ENCODE results near the gene ARL6.

ARL6 gene, protein sequence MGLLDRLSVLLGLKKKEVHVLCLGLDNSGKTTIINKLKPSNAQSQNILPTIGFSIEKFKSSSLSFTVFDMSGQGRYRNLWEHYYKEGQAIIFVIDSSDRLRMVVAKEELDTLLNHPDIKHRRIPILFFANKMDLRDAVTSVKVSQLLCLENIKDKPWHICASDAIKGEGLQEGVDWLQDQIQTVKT

DNA sequence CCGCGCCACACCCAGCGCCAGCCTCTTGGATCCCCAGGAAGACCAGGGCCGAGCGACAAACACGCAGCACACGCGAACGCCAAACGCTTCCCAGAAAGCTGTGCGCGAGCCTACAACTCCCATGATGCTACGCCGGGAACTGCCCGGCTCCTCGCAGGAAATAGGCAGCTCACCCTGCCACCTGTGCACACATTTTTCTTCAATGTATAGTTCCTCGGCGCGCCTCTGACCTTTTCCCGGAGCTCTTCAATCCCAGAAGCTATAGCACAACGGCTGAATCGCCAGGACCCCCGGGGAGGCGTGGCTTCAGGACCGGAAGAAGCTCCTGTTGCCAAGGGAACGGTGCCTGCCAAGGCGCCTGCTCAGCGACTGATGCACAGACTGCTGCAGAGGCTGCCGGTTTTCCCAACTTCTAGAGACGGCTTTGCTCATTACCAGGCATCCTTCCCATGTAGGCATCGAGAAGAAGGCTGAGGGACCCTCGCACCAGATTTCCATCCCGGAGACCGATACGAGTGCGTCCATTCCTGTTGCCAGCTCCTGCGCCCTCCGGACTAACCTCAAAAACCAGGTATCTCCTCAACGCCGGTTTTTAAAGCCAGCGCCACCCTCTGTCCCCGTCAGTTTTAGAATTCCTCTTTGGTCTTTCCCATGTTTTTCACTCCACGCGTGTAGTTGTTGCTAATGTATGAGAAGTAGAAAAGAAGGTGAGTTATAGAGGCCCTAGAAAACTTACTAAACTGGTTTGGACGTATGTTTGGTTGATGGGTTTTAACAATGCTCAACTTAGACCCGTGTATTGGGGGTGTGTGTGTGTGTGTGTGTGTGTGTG lies at the start of gene ARL6:
TSS of gene ARL6 (plus strand) at position 352 of the 832 bp plus-strand sequence. CDS start 3,350 bp downstream, outside the sequence.
- peak; percentile 91 for FAIRE-seq

DNA sequence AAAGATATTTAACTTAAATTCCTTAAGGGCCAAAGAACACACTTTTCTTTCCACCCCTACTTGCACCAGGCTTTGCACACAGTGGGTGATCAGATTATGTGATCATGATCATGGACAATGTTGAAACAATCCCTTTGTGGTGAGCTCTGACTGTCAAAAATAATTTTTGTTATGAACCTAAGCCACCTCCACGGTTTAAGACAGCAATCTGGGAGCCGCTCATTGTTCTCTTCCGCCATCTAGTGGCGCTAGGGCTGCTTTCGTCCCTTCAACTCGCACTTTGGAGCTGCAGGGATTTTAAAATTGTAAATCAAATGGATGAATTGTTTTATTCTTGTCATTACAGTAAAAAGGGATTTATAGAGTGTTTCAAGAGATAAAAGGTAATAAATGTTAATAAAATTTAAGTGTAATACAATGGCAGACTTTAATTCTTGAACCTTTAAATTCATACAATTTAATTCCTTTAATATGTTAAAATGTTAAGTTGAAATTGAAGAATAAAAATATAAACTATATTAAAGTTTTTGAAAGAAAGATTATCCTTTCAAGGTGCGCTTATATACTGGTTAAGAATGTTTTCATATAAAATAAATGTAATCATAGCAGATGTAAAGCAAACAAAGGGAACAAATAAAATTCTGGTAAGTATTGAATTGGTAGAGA lies 45.3 kb upstream of the ARL6 start:
- DNase-seq (ENCODE audit: low spot score), result peak; percentile 79
- no peak for FAIRE-seq

More for the DNA sequence above, at the start of gene ARL6:
- peak; percentile 91 for DNase-seq (ENCODE audit: low spot score)

DNA sequence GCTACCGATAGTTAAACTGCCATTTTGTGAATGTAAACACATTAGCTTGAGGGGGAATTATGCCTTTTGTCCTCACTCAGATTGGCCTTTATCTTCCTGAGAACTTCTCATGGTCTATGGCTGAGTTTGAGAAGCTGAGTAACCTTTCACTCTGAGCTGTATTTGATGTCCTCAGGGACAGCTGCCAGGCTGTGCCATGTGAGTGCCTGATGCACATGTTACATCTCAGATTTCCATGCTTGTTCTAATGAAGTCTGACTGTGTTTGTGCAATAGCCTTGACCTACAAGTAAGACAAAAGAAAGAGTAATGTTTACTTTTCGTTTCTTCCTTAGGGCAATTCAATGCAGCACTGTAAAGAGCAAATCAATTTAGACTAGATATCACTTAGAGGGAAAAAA lies 44.1 kb upstream of the ARL6 start:
- DNase-seq (ENCODE audit: low spot score) (no peak), FAIRE-seq (peak; percentile 52)

DNA sequence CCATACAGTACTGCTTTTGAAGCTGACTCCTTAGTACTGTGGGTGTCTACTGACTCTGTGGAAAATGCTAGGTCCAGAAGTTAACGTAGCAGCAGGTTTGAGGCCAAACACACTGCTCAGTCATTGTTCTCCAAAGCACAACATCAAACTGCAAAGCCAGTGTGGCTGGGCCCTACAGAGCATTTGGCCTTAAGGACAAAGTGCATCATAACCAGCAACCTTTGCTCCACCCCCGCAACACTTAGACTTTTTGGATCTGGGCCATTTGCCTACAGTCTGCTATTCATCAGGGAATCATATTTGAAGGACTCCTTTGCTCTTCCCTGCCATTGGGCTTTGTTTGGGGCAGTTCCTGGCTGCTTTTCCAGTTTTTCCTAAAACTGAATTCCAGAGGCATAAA lies 43.1 kb upstream of the ARL6 start:
- FAIRE-seq (peak; percentile 30), DNase-seq (ENCODE audit: low spot score) (no peak)

DNA sequence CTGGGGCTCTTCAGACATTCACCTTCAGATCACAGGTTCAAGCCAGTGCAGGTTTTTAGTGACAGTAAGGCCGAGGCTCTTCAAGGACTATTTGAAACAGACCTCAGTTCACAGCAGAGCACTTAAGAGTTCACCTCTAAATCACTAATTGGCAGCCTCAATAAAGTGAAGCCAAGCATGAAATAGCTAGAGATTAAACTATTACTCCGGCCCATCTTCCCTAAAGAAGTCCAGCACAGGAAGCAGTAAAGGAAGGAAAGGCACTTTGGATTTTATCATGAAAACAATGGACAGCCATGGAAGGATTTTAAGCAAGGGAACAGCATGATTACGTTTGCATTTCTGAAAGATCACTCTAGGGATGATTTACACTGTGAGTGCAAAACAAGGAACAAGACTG lies 27.6 kb upstream of the ARL6 start:
- FAIRE-seq, result no peak
- DNase-seq (ENCODE audit: low spot score), result no peak

DNA sequence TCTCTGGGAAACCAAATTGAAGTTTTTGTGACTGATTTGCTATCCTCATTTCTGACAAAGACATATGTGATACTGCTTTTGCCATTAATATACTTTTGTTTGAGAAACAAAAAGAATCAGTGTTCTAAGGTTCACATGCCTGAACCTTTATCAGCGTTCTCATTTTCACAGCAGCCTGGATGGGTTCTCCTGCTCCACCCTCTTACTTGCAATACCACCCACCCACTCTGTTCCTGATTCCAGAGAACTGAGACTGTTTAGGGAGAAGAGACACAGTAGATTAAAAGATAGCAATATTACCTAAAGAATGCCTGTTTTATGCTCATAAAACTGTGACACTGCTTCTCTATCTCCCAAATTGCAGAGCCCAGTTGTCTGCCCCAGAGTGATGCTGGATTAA lies 25.8 kb upstream of the ARL6 start:
- FAIRE-seq (no peak), DNase-seq (ENCODE audit: low spot score) (no peak)

DNA sequence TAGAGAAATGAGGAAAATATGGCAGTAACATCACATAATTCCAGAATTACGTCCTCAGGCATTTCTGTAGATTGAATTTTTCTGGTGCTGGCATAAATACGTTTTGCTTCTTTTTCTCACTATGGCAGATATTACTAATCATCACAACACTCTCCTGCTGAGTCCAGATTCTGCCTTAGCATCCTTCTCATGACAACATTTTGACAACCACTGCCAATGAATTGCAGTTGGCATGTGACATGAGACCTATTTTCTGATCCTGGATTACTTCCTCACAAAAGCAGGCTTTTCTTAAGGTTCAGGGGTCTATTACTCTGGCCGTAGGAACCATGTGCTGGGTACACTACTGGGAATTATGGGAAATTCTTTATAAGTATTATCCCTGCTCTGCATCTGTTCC lies 22.5 kb upstream of the ARL6 start:
- no peak for FAIRE-seq
- DNase-seq (ENCODE audit: low spot score), result no peak

DNA sequence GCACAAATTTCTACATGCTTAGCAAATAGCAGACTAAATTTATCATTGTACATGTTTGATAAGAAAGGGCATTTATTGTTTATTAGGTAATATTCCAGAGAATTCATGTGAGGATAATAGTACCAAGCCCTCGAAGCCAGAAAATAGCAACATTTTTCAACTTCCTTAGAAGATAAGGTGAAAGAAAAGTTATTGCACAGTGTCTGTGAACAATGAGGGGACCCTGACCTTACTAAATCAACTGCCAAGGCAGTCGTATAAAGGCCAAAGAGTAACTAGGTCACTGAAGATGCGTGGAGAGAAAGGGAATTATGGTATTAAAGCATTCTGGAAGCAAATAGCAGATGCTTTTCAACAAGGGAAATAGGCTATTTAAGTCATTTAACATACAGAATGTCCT lies 20.3 kb upstream of the ARL6 start:
- no peak for FAIRE-seq
- no peak for DNase-seq (ENCODE audit: low spot score)

DNA sequence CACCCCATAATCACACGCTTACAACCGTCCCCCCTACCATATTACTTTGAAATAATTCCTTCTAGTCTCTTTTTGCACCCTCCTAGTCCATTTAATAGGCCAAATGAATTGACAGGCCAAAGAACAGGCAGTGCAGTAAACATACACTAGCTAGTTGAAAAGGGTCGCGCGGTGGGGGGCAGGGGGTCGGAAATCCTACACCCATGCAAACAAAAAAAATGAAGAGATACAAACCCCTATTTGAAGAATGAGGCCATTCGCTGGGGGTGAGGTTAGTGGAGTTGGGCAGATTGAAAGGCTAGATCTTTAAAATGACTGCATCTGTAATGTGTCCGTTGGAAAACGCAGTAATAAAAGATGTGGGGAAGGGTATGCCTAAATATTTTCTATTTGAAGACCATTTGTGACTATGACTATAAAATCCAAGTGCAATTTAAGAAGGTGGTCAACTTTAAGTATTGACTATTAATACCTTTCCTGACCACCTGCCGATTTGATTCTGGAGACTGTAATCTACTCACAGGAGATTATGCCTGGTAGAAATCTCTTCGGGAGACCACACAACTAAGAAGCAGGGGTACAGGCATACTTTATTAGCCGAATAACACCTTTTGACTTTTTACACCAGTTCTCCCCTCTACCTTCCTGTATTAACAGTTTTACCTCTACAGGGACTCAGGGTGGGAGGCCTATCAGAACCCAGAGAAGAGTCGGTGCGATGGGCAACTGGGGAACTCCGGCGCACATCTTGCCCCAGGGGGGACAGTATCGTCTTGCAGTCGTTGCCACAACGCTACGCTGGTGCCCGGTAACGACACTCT lies 762 bp upstream of the ARL6 start:
- DNase-seq (ENCODE audit: low spot score), result no peak
- no peak for FAIRE-seq

DNA sequence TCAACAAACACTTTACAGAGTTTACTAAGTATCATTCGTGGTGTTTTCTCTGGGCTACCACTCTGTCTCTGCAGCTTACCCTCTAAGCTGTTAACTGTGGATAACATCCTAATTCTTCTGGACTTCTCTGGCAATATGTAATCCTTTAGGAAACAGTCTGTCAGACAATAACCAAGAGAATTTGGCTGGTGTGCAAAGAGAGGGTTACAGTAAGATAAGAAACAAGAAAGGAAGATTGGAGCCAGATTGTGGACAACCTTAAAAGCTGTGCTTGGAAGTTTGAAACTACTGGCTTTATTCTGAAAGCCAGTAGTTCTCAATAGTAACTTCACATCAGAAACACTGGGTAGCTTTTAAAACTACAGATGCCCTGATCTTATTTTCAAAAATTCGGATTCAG lies 778 bp downstream of the ARL6 start:
- DNase-seq (ENCODE audit: low spot score) (no peak), FAIRE-seq (no peak)

DNA sequence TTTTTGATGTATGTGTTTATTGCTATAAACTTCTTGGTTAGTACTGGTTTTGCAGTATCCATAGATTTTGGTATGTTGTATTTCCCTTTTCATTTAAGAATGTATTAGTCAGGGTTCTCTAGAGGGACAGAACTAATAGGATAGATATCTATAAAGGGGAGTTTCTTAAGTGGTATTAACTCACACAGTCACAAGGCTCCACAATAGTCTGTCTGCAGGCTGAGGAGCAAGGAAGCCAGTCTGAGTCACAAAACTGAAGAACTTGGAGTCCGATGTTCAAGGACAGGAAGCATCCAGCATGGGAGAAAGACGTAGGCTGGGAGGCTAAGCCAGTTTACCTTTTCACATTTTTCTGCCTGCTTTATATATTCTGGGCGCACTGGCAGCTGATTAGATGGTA lies 8.4 kb downstream of the ARL6 start:
- no peak for DNase-seq (ENCODE audit: low spot score)
- no peak for FAIRE-seq

DNA sequence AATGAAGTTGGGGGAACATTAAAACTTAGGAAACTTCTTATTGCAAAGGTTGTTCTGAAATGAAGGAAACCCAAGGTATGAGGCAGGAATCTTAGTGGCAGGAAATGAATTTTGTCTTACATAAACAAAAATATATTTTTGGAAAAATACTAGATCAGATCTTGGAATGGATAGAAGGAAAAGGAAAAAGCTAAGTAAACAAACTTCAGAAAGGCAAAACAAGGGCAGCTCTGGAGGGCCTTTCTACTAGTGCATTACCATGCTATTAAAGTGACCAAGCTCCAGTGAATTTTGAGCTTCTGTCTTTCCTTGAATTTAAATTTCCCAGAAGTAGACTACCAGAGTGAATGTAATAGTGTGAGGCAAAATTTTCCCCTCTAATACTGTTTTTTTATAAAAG lies 13.6 kb downstream of the ARL6 start:
- FAIRE-seq (no peak), DNase-seq (ENCODE audit: low spot score) (no peak)

DNA sequence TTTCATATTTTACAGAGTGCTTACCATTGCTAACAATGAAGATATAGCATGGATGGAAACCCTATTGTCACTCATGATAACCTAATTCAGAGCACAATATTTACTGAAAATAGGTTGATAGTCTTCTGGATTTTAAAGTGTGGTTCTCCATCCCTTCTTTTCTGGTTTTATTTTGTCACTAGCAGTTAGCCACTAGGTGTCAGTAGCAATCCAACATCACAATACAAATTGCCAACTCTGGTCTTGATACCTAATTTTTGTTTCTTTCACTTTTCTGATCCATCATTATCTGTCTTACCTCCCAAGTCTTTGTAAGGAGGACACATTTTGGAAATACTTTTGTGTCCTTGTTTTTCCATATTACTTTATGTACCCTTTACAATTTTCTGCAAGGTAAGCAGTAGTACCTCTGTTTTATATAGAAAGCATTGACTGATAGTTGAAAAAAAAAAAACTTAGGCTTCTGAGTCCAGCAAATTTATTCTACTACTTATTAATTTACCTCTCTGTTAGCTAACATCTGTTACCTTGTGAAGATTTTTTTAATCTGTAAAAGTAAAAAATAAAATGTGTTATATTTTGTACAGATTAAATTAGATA lies 29.0 kb downstream of the ARL6 start:
- DNase-seq (ENCODE audit: low spot score) (peak; percentile 27), FAIRE-seq (peak; percentile 46)

DNA sequence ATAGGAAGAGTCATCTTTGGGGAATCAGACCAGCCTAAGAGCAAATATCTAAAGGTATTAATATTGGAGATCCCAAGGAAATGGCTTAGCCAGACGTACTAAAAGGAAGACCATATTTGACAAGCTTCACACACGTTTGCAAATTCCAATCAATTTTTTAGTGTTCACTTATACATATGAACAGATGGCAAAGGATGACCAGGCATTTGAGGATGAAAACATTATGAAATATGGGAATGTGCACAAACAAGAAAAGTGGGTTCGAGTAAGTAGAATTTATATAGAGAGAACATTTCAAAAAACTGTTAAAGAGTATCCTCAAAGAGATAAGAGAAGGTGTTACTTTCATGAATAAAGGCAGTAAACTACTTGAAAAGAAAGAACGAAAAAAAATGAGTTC lies 31.4 kb downstream of the ARL6 start:
- FAIRE-seq (no peak), DNase-seq (ENCODE audit: low spot score) (no peak)

DNA sequence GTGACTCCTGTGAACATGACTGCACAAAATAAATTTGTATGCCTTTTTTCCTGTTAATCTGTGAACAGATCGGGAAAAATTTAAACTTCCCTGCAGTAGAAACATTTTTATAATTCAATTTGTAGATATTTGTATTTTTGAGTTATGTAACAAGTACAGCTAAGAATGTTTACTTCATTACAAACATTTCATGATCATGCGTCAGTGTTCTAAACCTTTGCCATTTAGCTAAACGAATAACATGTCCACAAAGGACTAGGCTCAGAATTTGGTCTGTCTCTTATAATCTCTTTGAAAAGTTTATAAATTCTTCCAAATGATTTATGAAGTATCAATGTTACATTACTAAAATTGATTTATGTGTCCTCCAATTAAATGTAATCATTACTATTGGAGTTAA lies 39.9 kb downstream of the ARL6 start:
- FAIRE-seq (no peak), DNase-seq (ENCODE audit: low spot score) (no peak)

DNA sequence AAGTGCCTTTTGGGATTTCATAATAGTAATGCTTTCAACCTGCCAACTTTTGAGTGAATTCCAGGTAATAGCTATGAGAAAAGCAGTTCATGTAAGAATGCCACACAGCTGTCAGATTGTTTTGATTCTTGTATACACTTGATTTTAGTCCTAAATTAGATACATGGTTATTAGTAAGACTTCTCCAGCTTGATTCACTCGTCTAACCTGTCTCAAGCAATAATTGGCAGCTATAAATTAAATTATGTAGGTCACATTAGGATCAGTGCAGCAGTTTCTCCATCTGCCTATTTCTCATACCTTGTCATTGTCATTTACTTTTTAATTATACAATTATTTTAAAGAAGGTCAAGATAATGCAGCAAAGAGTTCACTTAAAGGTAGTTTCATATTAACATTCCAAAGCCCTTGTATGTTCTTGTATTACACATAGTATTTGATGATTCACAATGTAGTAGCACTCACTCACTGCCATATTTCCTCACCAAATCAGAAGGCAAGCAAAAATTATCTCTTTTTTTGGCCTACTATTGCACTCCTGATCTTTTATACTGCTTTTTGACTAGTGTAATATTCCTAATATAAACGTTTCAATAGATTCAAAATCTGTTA lies 46.3 kb downstream of the ARL6 start:
- DNase-seq (ENCODE audit: low spot score), result no peak
- FAIRE-seq, result no peak

DNA sequence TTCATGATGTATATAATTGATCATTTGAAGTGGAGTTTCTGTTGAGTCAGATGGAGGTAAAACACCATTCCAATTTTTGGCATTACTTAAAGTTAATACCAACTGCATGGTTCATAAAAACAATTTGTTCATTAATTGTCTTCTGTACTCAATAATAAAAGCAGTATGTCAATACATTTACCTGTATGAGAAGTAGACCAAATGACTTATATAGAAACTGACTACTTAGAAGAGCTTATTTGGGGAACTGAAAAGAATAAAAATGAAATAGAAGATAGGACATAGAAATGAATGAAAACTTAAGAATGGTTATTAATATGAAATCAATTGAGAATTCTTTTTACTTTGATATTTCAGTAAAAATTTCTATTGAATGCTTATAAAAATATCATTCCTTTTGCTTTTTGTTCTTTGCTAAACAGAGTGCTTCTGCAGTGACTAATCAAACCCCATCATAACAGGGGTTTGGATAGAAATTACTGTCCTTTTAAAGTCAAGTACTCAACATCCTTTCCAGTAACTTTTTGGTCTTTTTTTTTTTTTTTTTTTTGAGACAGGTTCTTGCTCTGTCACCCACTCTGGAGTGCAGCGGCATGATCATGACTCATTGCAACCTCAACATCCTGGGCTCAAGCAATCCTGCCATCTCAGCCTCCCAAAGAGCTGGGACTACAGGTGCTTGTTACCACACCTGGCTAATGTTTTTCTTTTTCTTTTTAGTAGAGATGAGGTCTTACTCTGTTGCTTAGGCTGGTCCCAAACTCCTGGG lies 50.8 kb downstream of the ARL6 start:
- DNase-seq (ENCODE audit: low spot score), result no peak
- no peak for FAIRE-seq

DNA sequence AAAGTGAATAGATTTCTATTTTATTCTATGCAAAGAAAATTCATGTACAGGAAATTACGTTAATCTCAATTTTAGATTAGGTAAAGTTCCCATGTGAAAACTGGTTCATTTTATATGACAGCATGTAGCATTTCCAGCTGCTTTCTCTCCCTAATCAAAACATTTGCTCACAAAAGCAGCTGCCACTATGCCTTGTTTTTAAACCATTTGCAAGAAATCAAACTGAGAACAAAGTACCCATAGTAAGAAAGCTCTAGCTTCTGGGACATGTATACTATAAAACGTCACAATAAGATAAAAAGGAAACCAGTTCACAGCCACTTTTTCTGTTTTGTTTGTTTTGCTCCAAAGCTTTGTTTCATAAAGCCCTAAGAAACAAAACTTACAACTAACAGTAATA lies 52.3 kb downstream of the ARL6 start:
- DNase-seq (ENCODE audit: low spot score), result no peak
- no peak for FAIRE-seq

DNA sequence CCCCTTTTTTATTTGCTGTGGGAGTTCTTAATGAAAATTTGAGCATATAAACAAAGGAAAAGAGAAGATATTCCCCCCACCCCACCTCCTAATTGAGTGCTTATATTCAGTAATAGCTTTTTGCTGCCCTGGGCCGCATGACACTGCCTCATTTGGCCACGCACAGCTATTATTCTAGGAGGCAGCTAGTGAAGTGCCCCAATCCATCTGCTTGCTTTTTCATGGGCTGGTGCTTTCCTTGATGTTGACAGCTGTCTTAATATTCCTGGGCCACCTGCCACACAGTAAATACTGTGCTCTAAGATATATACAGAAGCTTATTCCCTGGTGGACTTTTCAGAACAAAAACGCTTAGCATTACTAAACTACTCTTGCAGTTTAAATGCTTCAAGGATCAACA lies 53.4 kb downstream of the ARL6 start:
- no peak for FAIRE-seq
- no peak for DNase-seq (ENCODE audit: low spot score)

DNA sequence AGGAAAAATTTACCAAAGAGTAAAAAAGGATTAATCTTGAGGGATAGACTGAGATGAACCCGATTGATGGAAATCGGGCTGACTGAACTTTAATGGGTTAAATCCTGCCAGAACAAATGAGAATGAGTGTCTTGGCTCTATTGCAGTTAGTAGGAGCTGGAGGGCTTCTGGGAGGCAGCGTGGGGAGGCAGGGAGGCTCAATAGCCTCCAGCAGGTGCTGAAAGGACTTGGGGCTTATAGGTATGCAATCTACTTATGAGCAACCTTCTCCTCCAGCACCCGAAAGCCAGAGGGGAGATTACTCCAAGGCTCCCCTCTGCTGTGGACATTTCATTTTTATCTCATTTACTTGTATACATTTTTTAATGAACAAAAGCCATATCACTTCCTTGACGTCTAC lies 56.2 kb downstream of the ARL6 start:
- no peak for FAIRE-seq
- DNase-seq (ENCODE audit: low spot score), result no peak

Measured in urothelium cell line (cell line).